SIG-M5 treated with dmso at 0.1 percent for 504 hours (cell line): ENCODE results near the gene ZNF598.
A peak's percentile ranks its signal among the peaks of the same experiment; 100 is the strongest.
"Not testable (repeated sequence)": the region's sequence is repeated elsewhere in the genome, so short reads cannot be mapped to it uniquely, and the experiment has no call there.

Experiments
- DNase-seq: peaks from one replicate; lab custom pipeline; 2025; ENCODE audit not compliant: unreplicated experiment; lab: John Stamatoyannopoulos, UW

ZNF598 gene

DNA sequence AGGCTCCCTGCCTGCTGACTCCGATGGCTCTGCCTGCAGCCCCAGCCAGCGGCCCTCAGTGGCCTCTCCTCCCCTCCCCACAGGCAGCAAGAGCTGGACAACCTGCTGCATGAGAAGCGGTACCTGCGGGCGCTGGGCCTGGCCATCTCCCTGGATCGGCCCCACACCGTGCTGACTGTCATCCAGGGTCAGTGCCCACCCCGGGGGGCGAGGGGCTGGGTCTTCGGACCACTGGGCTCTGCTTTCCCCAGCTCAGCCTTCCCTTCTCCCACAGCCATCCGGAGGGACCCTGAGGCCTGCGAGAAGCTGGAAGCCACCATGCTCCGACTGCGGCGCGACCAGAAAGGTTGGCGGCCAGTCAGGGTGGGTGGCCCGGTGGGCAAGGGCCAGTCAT lies 31.7 kb downstream of the ZNF598 start:
- no peak for DNase-seq

DNA sequence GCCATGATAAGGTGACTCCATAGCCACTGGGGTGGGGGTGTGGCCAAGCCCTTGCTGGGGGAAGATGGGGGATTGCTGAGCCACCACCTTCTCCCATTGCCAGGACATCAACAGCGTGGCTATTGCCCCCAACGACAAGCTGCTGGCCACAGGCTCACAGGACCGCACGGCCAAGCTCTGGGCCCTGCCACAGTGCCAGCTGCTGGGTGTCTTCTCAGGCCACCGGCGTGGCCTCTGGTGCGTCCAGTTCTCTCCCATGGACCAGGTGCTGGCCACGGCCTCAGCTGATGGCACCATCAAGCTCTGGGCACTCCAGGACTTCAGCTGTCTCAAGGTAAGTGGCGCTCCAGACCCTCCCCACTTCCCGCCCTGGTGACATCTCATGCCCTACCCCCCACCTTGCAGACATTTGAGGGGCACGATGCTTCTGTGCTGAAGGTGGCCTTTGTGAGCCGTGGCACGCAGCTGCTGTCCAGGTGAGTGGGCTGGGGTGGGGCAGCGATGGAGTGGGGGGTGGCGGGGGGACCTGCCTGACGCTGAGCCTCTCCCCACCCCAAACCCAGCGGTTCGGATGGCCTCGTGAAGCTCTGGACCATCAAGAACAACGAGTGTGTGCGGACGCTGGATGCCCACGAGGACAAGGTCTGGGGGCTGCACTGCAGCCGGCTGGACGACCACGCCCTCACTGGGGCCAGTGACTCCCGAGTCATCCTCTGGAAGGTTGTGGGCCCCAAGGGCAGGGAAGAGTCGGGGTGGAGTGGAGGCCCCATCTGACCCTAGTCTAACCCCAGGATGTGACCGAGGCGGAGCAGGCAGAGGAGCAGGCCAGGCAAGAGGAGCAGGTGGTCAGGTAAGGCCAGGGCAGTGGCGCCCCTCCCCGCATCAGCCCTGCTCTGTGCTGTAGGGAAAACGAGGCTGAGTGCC lies 32.4 kb downstream of the ZNF598 start:
- DNase-seq, result no peak

DNA sequence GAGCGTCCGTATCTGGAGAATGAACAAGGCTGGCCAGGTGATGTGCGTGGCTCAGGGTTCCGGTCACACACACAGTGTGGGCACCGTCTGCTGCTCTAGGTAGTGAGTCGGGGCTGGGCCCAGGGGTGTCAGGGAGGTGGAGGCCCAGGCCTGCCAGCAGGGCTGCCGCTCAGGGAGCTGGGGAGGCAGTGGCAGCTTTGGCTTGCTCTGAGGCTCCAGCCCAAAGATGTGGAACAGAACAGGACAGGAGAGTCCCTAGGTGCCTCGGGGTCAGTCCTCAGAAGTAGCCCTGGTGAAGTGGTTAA lies 33.5 kb downstream of the ZNF598 start:
- DNase-seq, result no peak

DNA sequence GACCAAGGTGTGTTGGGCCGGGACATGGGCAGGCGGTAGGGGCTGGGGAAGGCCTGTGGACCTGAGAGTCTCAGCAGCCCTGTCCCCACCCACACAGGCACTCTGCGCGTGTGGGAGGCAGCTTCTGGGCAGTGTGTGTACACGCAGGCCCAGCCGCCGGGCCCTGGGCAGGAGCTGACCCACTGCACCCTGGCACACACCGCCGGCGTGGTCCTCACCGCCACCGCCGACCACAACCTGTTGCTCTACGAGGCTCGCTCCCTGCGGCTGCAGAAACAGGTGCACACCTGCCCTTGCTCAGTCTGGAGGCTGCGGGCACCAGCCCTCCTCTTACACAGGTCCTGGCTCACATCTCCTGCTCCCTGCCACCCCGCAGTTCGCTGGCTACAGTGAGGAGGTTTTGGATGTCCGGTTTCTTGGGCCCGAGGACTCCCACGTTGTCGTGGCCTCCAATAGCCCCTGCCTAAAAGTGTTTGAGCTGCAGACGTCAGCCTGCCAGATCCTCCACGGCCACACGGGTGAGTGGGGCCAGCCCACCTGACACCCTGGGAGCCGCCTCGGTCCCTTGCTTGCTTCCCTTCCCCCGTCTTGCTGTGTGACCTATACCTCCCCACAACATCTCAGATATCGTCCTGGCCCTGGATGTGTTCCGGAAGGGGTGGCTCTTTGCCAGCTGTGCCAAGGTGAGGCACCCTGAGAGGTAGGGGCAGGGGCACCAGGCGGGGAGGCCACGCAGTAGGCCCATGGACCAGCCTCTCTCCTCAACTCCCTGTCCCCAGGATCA lies 34.0 kb downstream of the ZNF598 start:
- no peak for DNase-seq

DNA sequence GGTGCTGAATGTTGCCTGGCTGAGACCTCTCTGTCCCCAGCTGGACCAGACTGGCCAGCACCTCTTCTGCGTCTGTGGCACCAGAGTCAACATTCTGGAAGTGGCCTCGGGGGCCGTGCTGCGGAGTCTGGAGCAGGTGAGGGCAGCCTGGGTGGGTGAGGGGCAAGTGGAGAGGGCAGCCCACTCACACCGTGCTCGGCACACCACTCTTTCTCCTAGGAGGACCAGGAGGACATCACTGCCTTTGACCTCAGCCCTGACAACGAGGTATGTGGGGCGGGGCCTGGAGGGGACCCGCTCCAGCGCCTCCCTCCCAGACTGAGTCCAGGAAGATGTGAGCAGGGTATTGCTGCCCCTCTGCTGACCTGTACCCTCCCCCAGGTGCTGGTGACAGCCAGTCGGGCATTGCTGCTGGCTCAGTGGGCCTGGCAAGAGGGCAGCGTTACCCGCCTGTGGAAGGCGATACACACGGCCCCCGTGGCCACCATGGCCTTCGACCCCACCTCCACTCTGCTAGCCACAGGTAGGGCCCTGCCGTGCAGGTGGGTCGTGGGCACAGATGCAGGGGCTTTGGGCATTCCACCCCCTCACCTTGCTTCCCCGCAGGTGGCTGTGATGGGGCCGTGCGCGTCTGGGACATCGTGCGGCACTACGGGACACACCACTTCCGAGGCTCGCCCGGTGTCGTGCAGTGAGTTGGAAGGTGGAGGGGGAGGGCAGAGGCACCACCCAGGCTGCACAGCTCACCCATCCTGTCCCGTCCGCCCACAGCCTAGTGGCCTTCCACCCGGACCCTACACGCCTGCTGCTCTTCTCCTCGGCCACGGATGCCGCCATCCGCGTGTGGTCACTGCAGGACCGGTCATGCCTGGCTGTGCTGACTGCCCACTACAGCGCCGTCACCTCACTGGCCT lies 35.2 kb downstream of the ZNF598 start:
- no peak for DNase-seq

DNA sequence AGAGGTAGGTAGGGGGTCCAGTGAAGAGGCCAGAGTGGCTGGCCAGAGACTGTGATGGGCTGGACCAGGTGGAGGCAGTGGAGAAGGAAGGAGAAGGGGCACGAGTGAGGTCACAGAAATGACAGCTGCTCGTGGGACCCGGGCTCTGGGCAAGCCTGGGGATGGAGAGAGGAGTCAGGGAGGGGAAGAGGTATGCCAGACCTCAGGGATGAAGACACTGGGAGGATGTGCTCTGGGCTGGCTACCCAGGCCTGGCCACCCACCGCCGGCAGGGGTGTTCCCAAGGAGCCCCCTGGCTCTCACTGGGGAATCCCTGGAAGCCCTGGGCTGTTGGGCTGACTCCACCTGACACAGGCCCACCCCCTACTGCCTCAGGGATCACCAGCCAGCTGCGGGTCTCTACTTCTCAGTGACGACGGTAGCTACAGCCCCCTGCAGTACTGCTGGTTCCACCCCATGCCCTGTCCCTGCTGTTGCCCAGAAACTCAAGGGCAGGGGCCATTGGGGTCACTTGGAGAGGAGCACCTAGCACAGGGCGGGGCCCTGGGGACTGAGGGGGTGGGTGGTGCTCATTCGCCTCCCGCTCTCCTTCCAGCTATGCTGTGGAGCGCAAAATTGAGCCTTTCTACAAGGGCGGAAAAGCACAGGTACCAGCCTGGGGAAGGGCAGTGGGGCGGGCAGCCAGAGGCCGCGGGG lies 36.0 kb downstream of the ZNF598 start:
- no peak for DNase-seq

DNA sequence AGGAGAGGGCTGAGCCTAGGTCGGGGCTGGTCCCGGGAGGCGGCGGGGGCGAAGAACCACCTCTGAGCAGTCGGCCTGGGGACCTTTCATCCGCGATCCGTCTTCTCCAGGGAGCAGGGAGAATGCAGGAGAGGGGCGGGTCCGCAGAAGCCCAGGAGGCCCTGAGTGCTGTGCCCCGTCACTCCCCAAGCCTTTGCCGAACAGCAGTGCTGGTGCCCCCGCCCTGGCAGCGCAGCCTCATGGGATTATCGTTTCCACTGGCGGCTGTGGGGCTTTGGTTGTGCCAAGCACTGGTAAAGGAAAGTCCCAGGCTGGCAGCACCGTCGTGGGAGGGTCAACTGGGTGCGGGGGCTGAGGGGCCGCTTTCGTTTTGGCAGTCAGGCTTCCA lies 37.1 kb downstream of the ZNF598 start:
- no peak for DNase-seq

DNA sequence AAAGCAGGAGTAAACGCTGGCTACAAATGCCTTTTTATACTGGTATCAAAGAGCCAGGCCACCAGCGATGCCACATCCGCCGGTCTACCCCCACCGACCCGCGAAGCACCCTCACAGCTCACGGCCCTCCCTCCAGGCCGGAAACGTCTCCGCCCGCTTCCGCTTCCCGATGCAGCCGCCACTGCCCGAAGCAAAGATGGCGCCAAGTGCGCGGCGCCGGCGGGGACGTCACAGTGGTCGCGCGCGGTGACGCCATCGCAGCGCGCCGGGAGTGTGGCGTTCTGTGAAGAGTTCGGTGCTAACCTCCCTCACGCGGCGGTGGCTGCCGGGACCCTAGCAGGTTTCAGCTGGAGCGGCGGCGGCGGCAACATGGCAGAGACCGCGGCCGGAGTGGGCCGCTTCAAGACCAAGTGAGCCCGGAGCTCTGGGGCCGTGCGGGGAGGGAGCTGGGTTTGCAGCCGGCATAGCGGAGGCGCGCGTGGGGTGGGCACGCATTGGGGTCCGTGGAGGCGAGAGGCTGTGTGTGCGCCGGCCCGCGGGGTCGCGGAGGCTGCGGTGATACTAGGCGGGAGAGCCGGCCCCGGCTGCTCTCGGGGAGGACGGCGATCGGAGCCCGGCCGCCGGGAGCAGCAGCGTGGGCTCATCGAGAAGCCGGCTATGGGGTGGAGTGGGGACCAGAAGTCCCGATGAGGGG lies 37.7 kb downstream of the ZNF598 start, which contains the start of gene TBL3:
Gene TBL3, plus strand, starts transcription at position 258 of the 694 bp plus-strand sequence. Its CDS starts 112 bp downstream, at position 370.
- DNase-seq, result peak; percentile 87

DNA sequence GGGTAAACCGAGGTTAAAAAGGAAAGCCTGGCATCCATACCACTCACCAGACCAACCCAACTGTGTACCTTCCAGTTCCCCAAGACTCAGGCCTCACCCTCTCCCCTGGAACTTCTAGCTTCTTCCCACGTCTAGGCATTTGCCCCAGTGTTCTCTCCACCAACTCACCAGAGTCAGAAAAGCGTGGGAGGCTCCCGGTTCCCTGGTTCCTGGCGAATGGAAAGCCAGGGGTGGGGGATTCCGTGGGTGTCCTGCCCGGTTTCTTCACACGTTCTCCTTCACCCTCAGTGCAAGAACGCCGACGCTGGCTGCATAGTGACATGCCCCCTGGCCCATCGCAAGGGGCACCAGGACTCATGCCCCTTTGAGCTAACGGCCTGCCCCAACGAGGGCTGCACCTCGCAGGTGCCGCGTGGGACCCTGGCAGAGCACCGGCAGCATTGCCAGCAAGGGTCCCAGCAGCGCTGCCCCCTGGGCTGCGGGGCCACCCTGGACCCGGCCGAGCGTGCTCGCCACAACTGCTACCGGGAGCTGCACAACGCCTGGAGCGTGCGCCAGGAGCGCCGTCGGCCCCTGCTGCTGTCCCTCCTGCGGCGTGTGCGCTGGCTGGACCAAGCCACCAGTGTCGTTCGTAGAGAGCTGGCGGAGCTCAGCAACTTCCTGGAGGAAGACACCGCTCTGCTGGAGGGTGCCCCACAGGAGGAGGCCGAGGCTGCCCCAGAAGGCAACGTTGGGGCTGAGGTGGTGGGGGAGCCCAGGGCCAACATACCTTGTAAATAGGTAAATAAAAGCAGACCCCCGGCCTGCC lies 41.3 kb downstream of the ZNF598 start:
- no peak for DNase-seq

DNA sequence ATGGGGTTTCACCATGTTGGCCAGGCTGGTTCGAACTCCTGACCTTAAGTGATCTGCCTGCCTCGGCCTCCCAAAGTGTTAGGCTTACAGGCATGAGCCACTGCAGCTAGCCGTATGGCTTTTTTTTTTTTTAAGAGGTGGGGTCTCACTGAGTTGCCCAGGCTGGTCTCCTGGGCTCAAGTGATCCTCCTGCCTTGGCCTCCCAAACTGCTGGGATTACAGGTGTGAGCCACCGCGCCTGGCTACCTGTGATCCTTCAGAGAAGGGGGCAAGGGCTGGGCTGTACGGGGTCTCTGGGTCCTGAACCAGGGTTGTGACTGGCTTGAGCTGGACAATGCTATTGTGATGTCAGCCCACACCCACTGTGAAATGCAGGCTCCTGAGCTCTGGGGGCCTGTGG lies 43.2 kb downstream of the ZNF598 start, which contains the start of gene RNF151:
Gene RNF151, plus strand, starts transcription at position 397 of the 400 bp plus-strand sequence. CDS start 26 bp downstream, outside the sequence.
- no peak for DNase-seq

DNA sequence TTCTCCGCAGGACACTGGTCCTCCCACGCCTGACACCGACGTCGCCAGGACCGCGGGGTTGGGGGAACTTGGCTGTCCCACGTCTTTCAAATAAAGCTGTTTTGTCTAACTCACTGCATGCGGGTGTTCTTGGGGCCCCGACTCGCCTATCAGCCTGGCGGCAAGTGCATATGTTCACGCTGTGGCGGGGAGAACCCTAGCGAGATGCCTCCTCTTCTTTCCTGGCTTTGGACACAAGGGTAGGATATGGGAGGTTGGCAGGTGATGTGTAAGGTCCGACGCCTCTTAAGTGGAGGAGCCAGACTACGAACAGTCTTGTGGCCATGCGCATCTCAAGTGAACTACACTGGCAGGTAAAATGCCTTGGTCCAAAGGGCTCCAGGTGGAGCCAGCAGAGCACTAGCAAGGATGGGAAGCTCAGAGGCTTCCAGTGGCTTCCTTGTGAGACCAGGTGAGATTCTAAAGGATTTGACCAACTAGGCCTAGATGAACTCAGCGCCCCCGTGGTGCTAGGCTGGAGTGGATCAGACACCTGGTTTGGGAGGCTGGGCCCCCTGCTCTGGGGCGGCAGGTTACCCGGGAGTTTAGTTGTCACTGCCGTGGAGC lies 44.1 kb downstream of the ZNF598 start:
- DNase-seq, result no peak

DNA sequence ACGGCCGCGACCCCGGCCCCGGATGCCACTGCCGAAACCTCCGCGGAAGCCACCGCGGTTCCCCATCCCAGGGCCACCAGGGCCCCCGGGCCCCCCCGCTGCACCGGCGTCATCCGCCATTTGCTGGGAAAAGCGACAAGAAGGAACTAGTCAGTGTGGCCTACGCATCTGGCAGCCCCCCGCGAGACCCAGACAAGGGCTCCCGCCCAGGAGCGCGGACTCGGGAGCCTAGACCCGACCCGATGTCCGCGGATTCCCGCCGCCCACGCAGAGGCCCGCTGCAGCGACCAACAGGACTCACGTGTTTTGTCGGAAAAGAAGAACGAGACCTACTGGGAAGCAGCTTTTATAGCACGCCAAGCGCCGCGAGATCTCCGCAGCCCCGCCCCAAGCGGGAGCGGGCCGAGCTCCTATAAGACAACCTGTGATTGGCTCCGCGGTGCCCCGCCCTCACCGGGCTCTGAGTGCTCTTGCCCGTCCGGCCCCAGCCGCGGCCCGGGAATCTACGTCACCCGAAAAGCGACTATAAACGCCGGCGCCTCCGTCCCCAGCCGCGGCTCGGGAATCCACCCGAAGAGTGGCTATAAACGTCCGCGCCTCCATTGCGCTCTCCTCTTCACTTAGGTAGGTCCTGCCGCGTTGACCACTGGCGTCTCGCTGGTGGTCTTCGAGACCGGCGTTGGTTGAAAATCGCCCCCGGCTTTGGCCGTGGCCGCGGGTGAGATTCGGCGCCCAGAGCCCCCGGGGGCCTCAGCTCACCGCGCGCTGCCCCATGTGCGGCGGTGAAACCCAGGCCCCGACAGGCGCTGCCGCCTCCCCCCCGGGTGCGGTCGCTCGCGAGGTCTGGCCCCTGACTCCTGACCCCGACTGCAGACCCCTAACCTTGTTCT lies 44.9 kb downstream of the ZNF598 start, which contains the start of gene RPS2:
Gene RPS2, minus strand, starts transcription at position 321 of the 890 bp plus-strand sequence. Its CDS starts 201 bp downstream, at position 120.
- DNase-seq, result peak; percentile 97

DNA sequence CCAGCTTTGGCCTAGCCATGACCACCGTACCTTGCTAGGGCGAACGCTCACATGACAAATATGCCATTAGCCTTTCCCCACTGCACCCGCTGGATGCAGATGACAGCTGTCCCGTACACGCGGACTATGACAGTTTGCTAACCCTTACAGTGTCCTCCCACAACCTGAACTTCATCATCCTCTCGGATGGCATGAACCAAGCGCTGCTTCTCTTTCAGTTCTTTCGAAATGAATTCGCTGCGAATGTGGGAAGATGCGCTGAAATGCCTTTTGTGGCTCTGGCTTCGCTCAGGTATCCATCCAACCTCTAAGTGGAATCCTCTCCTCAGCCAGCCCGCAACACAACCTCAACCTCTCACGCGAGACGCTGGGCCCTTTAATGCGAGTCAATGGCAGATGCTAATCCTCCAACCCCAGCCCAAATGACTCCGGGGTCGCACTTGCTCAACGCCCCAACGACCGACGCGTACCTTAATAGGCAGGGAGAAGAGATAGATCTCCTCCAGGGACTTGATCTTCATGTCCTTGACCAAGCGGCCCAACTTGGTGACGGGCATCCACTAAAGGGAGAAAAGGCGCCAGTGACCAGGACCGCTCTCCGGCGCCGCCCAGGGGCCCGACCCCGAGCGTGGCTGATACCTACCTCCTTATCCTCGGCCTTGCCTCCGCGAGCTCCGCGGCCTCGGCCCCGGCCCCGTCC lies 45.7 kb downstream of the ZNF598 start:
- no peak for DNase-seq

DNA sequence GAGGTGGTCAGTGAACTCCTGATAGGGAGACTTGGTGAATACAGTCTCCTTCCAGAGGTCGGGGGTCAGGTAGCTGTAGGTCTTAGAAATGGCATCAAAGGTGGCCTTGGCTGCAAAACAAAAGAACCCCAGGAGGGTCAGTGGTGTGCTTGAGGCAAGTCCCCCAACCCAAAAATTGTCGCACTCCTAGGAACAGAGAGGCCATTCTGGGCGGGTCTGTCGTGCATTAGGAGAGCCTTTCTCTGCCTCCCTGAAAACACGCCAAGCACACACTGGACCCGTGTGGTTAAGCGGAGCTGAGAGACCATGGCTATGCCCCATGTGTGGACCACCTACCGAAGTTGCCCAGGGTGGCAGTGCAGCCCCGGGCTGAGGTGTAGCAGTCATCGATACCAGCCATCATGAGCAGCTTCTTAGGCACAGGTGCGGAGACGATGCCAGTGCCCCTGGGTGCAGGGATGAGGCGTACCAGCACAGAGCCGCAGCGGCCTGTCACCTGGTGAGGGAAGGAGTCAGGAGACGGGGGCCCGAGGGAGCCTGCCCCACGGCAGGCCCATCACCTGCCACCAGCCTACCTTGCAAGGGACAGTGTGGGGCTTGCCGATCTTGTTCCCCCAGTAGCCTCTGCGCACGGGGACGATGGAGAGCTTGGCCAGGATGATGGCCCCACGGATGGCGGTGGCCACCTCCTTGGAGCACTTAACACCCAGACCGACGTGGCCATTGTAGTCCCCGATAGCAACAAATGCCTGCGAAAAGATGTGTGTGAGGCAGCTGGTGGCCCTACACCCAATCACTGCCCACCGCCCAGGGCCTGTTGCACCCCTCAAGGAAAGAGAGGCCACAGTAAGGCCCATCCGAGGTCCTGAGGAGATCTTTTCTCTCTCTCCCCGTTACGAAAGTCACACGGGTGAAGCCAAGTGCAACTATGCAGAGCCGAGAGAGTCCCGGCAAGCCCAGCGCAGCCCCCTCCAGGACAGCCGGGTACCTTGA lies 47.2 kb downstream of the ZNF598 start:
- DNase-seq, result not testable (repeated sequence)

DNA sequence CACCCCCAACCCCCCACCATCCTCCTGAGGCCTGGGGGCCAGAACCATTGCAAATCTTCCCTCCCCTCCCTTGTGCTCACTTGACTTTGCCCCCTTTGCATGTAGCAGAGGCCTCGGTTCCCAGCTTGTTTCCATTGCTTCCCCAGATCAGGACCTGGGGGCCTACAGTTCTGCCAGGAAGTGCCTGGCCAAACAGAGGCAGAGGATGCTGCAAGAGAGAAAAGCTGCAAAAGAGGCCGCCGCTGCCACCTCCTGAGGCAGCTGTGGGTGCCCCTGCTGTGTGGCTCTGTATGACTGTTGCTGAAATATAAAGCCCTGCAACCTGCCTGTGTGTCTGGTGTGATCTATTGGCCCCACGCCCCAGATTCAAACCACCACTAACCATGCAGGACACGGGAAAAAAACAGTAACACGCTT lies 48.0 kb downstream of the ZNF598 start:
- peak; percentile 63 for DNase-seq
